GM12878 (cell line): Measurements from ENCODE around the gene SVBP.
"Not testable (repeated sequence)": the region's sequence is repeated elsewhere in the genome, so short reads cannot be mapped to it uniquely, and the experiment has no call there.

Experiments
- CHD2 ChIP-seq: IDR thresholded peaks from 2 replicates; pipeline ENCODE4 v1.6.1; 2011; ENCODE audit warnings: low read depth, low read length, improper control_type of control experiment, borderline replicate concordance
- ETV6 ChIP-seq, 2 experiments: fragments of 450-650 bp in 1 of 2; IDR thresholded peaks in 1 of 2; conservative IDR thresholded peaks in 1 of 2; 2 replicates each; pipeline ENCODE4 v1.6.1; 2014; ENCODE audit warnings: antibody characterized with exemption in 1 of 2, borderline replicate concordance in 1 of 2, low read depth in 1 of 2, mild to moderate bottlenecking in 1 of 2, moderate library complexity in 1 of 2
- HDAC6 ChIP-seq: fragments of 200-600 bp; sonication (generic); IDR thresholded peaks from one replicate; pipeline ENCODE4 v1.8.0; 2017; ENCODE audit warnings: antibody characterized with exemption; ENCODE audit not compliant: unreplicated experiment
- MAX ChIP-seq: IDR thresholded peaks from 2 replicates; pipeline ENCODE4 v1.6.1; 2012; ENCODE audit warnings: low read depth, low read length, improper control_type of control experiment
- NFIC ChIP-seq: IDR thresholded peaks from 2 replicates; pipeline ENCODE4 v1.6.1; 2012; ENCODE audit warnings: low read depth, mild to moderate bottlenecking, inconsistent platforms, low read length, moderate library complexity
- NR2C1 ChIP-seq: fragments of 450-650 bp; IDR thresholded peaks from 2 replicates; pipeline ENCODE4 v1.6.1; 2017; ENCODE audit warnings: antibody characterized with exemption, mild to moderate bottlenecking, moderate library complexity
- POLR2AphosphoS5 ChIP-seq: IDR thresholded peaks from 2 replicates; pipeline ENCODE4 v1.6.1; 2011; ENCODE audit warnings: mild to moderate bottlenecking, low read length, inconsistent platforms
- SP1 ChIP-seq: IDR thresholded peaks from one replicate; pipeline ENCODE4 v1.6.1; 2011; ENCODE audit warnings: low read depth, low read length
- TARDBP ChIP-seq: IDR thresholded peaks from 2 replicates; pipeline ENCODE4 v1.6.1; 2016; ENCODE audit warnings: borderline replicate concordance
- ZNF384 ChIP-seq: IDR thresholded peaks from 2 replicates; pipeline ENCODE4 v1.6.1; 2012; ENCODE audit warnings: low read depth, mild to moderate bottlenecking, low read length, improper control_type of control experiment, borderline replicate concordance
- TF ChIP-seq, protein P1 (sequence below), 3 experiments: IDR thresholded peaks in 2 of 3; conservative IDR thresholded peaks in 1 of 3; 2 replicates each; pipeline ENCODE4 v1.5.1; 2011; ENCODE audit warnings: low read depth in 3 of 3, low read length in 3 of 3, mild to moderate bottlenecking in 3 of 3, control low read depth in 2 of 3, moderate library complexity in 2 of 3, inconsistent platforms in 1 of 3, mixed read lengths in 1 of 3; ENCODE audit not compliant: control insufficient read depth in 2 of 3, insufficient read depth in 1 of 3; ENCODE audit errors: extremely low read depth in 1 of 3

DNA sequence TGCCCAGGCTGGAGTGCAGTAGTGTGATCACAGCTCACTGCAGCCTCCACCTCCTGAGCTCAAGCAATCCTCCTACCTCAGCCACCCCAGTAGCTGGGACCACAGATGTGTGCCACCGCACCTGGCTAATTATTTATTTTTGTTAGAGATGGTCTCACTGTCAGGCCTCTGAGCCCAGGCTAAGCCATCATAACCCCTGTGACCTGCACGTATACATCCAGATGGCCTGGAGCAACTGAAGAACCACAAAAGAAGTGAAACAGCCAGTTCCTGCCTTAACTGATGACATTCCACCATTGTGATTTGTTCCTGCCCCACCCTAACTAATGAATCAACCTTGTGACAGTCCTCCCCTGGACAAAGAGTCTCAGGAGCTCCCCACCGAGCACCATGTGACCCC, 39.4 kb upstream of the SVBP start:
- not testable (repeated sequence) for TF ChIP-seq NFIC; NR2C1; CHD2; SP1; HDAC6; MAX; TARDBP; ZNF384; ETV6 (conservative IDR thresholded peaks at IDR 0.05 in 1 of 2, IDR thresholded peaks at IDR 0.05 in 1 of 2; ENCODE audit: borderline replicate concordance in 1 of 2, low read depth in 1 of 2); POLR2AphosphoS5
- TF ChIP-seq, protein P1, sequence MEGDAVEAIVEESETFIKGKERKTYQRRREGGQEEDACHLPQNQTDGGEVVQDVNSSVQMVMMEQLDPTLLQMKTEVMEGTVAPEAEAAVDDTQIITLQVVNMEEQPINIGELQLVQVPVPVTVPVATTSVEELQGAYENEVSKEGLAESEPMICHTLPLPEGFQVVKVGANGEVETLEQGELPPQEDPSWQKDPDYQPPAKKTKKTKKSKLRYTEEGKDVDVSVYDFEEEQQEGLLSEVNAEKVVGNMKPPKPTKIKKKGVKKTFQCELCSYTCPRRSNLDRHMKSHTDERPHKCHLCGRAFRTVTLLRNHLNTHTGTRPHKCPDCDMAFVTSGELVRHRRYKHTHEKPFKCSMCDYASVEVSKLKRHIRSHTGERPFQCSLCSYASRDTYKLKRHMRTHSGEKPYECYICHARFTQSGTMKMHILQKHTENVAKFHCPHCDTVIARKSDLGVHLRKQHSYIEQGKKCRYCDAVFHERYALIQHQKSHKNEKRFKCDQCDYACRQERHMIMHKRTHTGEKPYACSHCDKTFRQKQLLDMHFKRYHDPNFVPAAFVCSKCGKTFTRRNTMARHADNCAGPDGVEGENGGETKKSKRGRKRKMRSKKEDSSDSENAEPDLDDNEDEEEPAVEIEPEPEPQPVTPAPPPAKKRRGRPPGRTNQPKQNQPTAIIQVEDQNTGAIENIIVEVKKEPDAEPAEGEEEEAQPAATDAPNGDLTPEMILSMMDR (IDR thresholded peaks at IDR 0.05 in 2 of 3, conservative IDR thresholded peaks at IDR 0.05 in 1 of 3; ENCODE audit: control insufficient read depth in 2 of 3, extremely low read depth in 1 of 3, insufficient read depth in 1 of 3, low read depth in 3 of 3, low read length in 3 of 3) = not testable (repeated sequence)
